IMR-90 (cell line): ENCODE data around the gene MYO7B. TPM values are rescaled to one million over a fixed set of nuclear protein-coding genes. Genes with fewer than 3 reads are reported as not detected.
A peak's percentile ranks its signal among the peaks of the same experiment; 100 is the strongest.

Experiments
- ATAC-seq: fragments of 200-7000 bp; cut with Tn5 transposase; 2 replicates; pipeline ENCODE4 v1.9.1; 2020; ENCODE audit warnings: low read depth, mild to moderate bottlenecking, moderate library complexity
- BruUV-seq: library from RNA; stranded (reverse); fragments of 400-500 nt; replicated peaks from 2 replicates; lab custom pipeline; 2021; lab: Mats Ljungman, UMichigan
- CTCF ChIA-PET: fragments of 300-600 bp; formaldehyde crosslinking; extraction: SDS; loops from one replicate; lab custom pipeline; 2021; ENCODE audit warnings: antibody characterized with exemption; lab: Yijun Ruan, JAX
- POLR2A ChIA-PET: fragments of 300-600 bp; sonication (Branson Sonifier 250); formaldehyde crosslinking; loops from one replicate; lab custom pipeline; 2022; ENCODE audit warnings: antibody characterized with exemption; ENCODE audit not compliant: unreplicated experiment; lab: Charles Lee
- DNase-seq: peaks from one replicate; pipeline ENCODE4 v3.0.0; 2013
- H2AFZ ChIP-seq: replicated peaks from 2 replicates; pipeline ENCODE3; 2013; ENCODE audit warnings: low read length, mild to moderate bottlenecking; ENCODE audit not compliant: poor library complexity
- H2AK5ac ChIP-seq: 2 replicates; pipeline ENCODE4 v1.6.1; 2013; ENCODE audit warnings: low read depth, low read length, inconsistent platforms
- H2AK9ac ChIP-seq: replicated peaks from 2 replicates; pipeline ENCODE3; 2013; ENCODE audit warnings: mild to moderate bottlenecking, low read depth, low read length, moderate library complexity; ENCODE audit not compliant: poor library complexity
- H2BK120ac ChIP-seq: 2 replicates; pipeline ENCODE4 v1.6.1; 2013; ENCODE audit warnings: low read depth, low read length, inconsistent platforms
- H2BK15ac ChIP-seq: 3 replicates; pipeline ENCODE4 v1.6.1; 2013; ENCODE audit warnings: low read depth, low read length, inconsistent platforms
- H2BK20ac ChIP-seq: 2 replicates; pipeline ENCODE4 v1.6.1; 2013; ENCODE audit warnings: low read depth, mild to moderate bottlenecking, inconsistent platforms, low read length, moderate library complexity
- H2BK5ac ChIP-seq: 2 replicates; pipeline ENCODE4 v1.6.1; 2013; ENCODE audit warnings: mild to moderate bottlenecking, low read depth, low read length, inconsistent platforms; ENCODE audit not compliant: poor library complexity, severe bottlenecking
- H3K14ac ChIP-seq: replicated peaks from 2 replicates; pipeline ENCODE4 v1.6.1; 2013; ENCODE audit warnings: low read depth, low read length, inconsistent platforms
- H3K18ac ChIP-seq: 2 replicates; pipeline ENCODE4 v1.6.1; 2013; ENCODE audit warnings: low read depth, low read length, control low read depth
- H3K23ac ChIP-seq: 2 replicates; pipeline ENCODE4 v1.6.1; 2013; ENCODE audit warnings: low read depth, low read length, inconsistent platforms
- H3K27ac ChIP-seq: 2 replicates; pipeline ENCODE4 v1.5.1; 2013; ENCODE audit warnings: mild to moderate bottlenecking, control low read depth, low read length; ENCODE audit not compliant: insufficient read depth
- H3K27me3 ChIP-seq: 2 replicates; pipeline ENCODE4 v1.6.1; 2013; ENCODE audit warnings: low read length; ENCODE audit not compliant: control insufficient read depth, insufficient read depth
- H3K36me3 ChIP-seq: 2 replicates; pipeline ENCODE4 v1.6.1; 2013; ENCODE audit warnings: low read length, mixed read lengths; ENCODE audit not compliant: control insufficient read depth, insufficient read depth
- H3K4ac ChIP-seq: 2 replicates; pipeline ENCODE4 v1.6.1; 2013; ENCODE audit warnings: low read depth, low read length, inconsistent platforms
- H3K4me1 ChIP-seq: 2 replicates; pipeline ENCODE4 v1.6.1; 2013; ENCODE audit warnings: low read length, mixed read lengths; ENCODE audit not compliant: control insufficient read depth, insufficient read depth
- H3K4me2 ChIP-seq: 2 replicates; pipeline ENCODE4 v1.6.1; 2013; ENCODE audit warnings: low read depth, mild to moderate bottlenecking, control low read depth, low read length, moderate library complexity
- H3K4me3 ChIP-seq: 2 replicates; pipeline ENCODE4 v1.5.1; 2013; ENCODE audit warnings: low read depth, mild to moderate bottlenecking, control low read depth, low read length, moderate library complexity; ENCODE audit not compliant: insufficient read depth
- H3K56ac ChIP-seq: 2 replicates; pipeline ENCODE4 v1.6.1; 2013; ENCODE audit warnings: low read length, inconsistent platforms; ENCODE audit not compliant: insufficient read depth; ENCODE audit errors: extremely low read depth
- H3K79me1 ChIP-seq, 2 experiments: 2 replicates each; pipeline ENCODE4 v1.6.1; 2013; ENCODE audit warnings: low read length in 2 of 2, inconsistent platforms in 1 of 2, low read depth in 1 of 2
- H3K9ac ChIP-seq: 2 replicates; pipeline ENCODE4 v1.6.1; 2013; ENCODE audit warnings: low read depth, low read length, control low read depth
- H3K9me1 ChIP-seq: 2 replicates; pipeline ENCODE4 v1.6.1; 2013; ENCODE audit warnings: low read length, inconsistent platforms; ENCODE audit not compliant: insufficient read depth
- H3K9me3 ChIP-seq: 2 replicates; pipeline ENCODE4 v1.6.1; 2013; ENCODE audit warnings: low read length; ENCODE audit not compliant: control insufficient read depth, insufficient read depth
- H4K20me1 ChIP-seq: 2 replicates; pipeline ENCODE4 v1.6.1; 2013; ENCODE audit warnings: low read length, inconsistent platforms; ENCODE audit not compliant: insufficient read depth
- H4K5ac ChIP-seq: 2 replicates; pipeline ENCODE4 v1.6.1; 2013; ENCODE audit warnings: mild to moderate bottlenecking, low read depth, low read length, control low read depth
- H4K8ac ChIP-seq, 2 experiments: 2 replicates each; pipeline ENCODE4 v1.6.1; 2013; ENCODE audit warnings: low read depth in 2 of 2, low read length in 2 of 2, control low read depth in 1 of 2, inconsistent platforms in 1 of 2
- H4K91ac ChIP-seq: 2 replicates; pipeline ENCODE4 v1.6.1; 2013; ENCODE audit warnings: low read depth, low read length, inconsistent platforms; ENCODE audit not compliant: insufficient read depth
- BHLHE40 ChIP-seq: fragments of 150-350 bp; IDR thresholded peaks from 2 replicates; pipeline ENCODE4 v1.6.1; 2016; ENCODE audit warnings: mild to moderate bottlenecking, low read depth, low read length
- CEBPB ChIP-seq: IDR thresholded peaks from 2 replicates; pipeline ENCODE4 v1.6.1; 2012; ENCODE audit warnings: low read depth, low read length, improper control_type of control experiment
- FOS ChIP-seq: fragments of 150-350 bp; IDR thresholded peaks from 2 replicates; pipeline ENCODE4 v1.6.1; 2016; ENCODE audit warnings: low read depth, low read length
- MAFK ChIP-seq: IDR thresholded peaks from 2 replicates; pipeline ENCODE4 v1.6.1; 2012; ENCODE audit warnings: low read depth, low read length, improper control_type of control experiment
- NFE2L2 ChIP-seq: fragments of 150-350 bp; IDR thresholded peaks from 2 replicates; pipeline ENCODE4 v1.6.1; 2016; ENCODE audit warnings: low read depth, mild to moderate bottlenecking, low read length
- POLR2A ChIP-seq: IDR thresholded peaks from 2 replicates; pipeline ENCODE4 v1.6.1; 2012; ENCODE audit warnings: mild to moderate bottlenecking, low read depth, low read length
- RAD21 ChIP-seq: IDR thresholded peaks from 2 replicates; pipeline ENCODE4 v1.6.1; 2012; ENCODE audit warnings: low read length, improper control_type of control experiment
- RFX5 ChIP-seq: IDR thresholded peaks from 2 replicates; pipeline ENCODE4 v1.8.0; 2012; ENCODE audit warnings: low read depth, mild to moderate bottlenecking, low read length, moderate library complexity
- WGBS, 2 experiments: methylation state at CpG; one replicate each; pipeline versions ENCODE4 v1.1.5 to v1.1.7; 2013; ENCODE audit warnings: missing lambda C conversion rate in 2 of 2; ENCODE audit not compliant: insufficient read length in 1 of 2; ENCODE audit errors: extremely low coverage in 2 of 2; 5-methylcytosine and 5-hydroxymethylcytosine counted together
- dilution Hi-C: fragments of 300-500 bp; cut with HindIII; formaldehyde crosslinking; loops from one replicate; pipeline ENCODE4 v1.14.3; 2018; ENCODE audit warnings: low sequenced_read_pairs; ENCODE audit not compliant: unreplicated experiment
- in situ Hi-C: fragments of 300-500 bp; cut with MboI; formaldehyde crosslinking; loops from 3 replicates; pipeline ENCODE4 v1.14.3; 2019; ENCODE audit warnings: low sequenced_read_pairs, inconsistent platforms, mixed read lengths
- intact Hi-C: fragments of 100-400 bp; cut with micrococcal nuclease; formaldehyde crosslinking; loops from 2 replicates; pipeline ENCODE4 v1.10.0; 2022
- polyA plus RNA-seq, 3 experiments: library from polyadenylated mRNA; depleted of rRNA; stranded (reverse); fragments of >200 nt; gene quantifications; 2 replicates each; pipeline ENCODE4 v1.2.3, GENCODE V29; 2012; ENCODE audit warnings: low replicate concordance in 1 of 3
- total RNA-seq: library from RNA; depleted of rRNA; stranded (reverse); fragments of >200 nt; gene quantifications from 2 replicates; pipeline ENCODE4 v1.2.3, GENCODE V29; 2012
- TF ChIP-seq, protein P1 (sequence below): fragments of 150-350 bp; IDR thresholded peaks from 2 replicates; pipeline ENCODE4 v1.6.1; 2017; ENCODE audit warnings: mild to moderate bottlenecking, antibody characterized with exemption, low read length, low read depth
- TF ChIP-seq, protein P2 (sequence below): conservative IDR thresholded peaks from 2 replicates; pipeline ENCODE4 v1.5.1; 2012; ENCODE audit warnings: mild to moderate bottlenecking, low read depth, low read length, improper control_type of control experiment
- TF ChIP-seq, protein P3 (sequence below): fragments of 150-350 bp; IDR thresholded peaks from 2 replicates; pipeline ENCODE4 v1.6.1; 2016; ENCODE audit warnings: low read depth, mild to moderate bottlenecking, low read length, moderate library complexity, borderline replicate concordance

Gene MYO7B
- total and polyA plus RNA-seq, 2 of the 4 experiments (the other 2 are of a cell fraction) = 0.18 to 0.46 TPM

DNA sequence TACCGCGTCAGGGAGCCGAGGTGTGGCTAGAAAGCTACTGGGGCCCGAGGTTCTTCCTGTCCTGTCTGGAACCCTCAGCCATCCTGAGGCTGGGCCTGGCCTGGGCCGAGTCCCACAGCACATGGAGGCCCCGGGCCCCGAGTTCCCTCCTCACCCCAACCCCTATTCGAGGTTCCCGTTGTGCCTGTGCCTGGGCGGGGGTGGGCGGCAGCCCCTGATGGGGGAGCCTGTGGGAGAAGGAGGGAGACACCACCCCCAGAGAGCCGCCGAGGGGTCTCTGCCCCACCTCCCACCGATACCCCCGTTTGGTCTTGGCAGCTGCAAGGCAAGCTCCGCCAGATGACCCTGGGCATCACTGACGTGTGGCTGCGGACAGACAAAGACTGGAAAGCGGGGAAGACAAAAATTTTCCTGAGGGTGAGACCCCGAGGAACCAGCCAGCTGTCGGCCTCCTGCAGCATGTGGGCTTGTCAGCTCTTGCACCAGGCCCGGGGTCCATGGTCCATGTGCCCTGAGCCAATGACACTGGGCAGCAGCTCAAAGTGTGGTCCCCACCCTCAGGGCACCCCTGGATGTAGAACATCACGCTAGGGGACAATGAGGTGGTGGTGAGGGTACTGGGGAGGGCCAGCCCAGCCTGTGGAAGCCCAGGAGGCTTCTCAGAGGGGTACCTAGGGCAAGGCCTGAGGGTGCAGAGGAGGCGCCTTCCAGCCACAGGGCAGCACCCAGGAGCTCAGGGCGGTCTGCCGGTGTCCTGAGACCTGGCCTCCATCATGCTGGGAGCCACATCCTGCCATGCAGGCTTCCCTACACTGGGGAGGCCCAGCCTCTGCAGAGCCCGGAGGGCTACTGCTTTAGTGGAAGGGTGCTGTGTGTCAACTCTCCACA lies 58.0 kb downstream of the MYO7B start:
- Histone ChIP-seq H3K56ac (no peak overlapping the region), H3K4me1 (peaks cover 2% of the 10 kb centered on the region; the same call in 1 of the 2 replicates), H3K79me1 (no peaks in the 10 kb centered on the region), H4K20me1 (no peaks in the 10 kb centered on the region), H3K27ac (no peak overlapping the region), H4K8ac (no peak overlapping the region), H3K9ac (no peak overlapping the region), H4K91ac (no peak overlapping the region), H2AFZ (peak overlapping the region; percentile 21), H2AK5ac (no peak overlapping the region; the same call in 1 of the 2 replicates), H2BK120ac (no peak overlapping the region), H2AK9ac (no peak overlapping the region), H2BK20ac (no peak overlapping the region), H3K27me3 (no peaks in the 10 kb centered on the region), H2BK15ac (no peak overlapping the region), H3K18ac (no peak overlapping the region), H3K4me3 (no peak overlapping the region), H3K9me1 (no peaks in the 10 kb centered on the region), H4K5ac (no peak overlapping the region), H3K4ac (no peak overlapping the region), H3K23ac (no peak overlapping the region), H3K4me2 (no peak overlapping the region), H3K14ac (no peak overlapping the region; the same call in 1 of the 2 replicates), H3K9me3 (peaks cover 2% of the 10 kb centered on the region; the same call in 1 of the 2 replicates), H3K36me3 (no peaks in the 10 kb centered on the region), H2BK5ac (no peak overlapping the region)
- dilution Hi-C loops (no loop called here), intact Hi-C loops (no loop called here), in situ Hi-C loops (no loop called here)
- 94% methylated on average over 5 of the region's 27 CpGs; no CpG with 5 or more reads in 1 of the 2 experiments for WGBS, 2 experiments
- ATAC-seq = no peak
- BruUV-seq = no TSS peak
- TF ChIP-seq CEBPB = no peak
- TF ChIP-seq POLR2A = no peak
- TF ChIP-seq BHLHE40 = no peak
- TF ChIP-seq NFE2L2 = no peak
- no peak for TF ChIP-seq FOS
- TF ChIP-seq MAFK = no peak
- TF ChIP-seq RAD21 = no peak
- TF ChIP-seq, protein P1, sequence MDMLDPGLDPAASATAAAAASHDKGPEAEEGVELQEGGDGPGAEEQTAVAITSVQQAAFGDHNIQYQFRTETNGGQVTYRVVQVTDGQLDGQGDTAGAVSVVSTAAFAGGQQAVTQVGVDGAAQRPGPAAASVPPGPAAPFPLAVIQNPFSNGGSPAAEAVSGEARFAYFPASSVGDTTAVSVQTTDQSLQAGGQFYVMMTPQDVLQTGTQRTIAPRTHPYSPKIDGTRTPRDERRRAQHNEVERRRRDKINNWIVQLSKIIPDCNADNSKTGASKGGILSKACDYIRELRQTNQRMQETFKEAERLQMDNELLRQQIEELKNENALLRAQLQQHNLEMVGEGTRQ = no peak
- TF ChIP-seq, protein P2, sequence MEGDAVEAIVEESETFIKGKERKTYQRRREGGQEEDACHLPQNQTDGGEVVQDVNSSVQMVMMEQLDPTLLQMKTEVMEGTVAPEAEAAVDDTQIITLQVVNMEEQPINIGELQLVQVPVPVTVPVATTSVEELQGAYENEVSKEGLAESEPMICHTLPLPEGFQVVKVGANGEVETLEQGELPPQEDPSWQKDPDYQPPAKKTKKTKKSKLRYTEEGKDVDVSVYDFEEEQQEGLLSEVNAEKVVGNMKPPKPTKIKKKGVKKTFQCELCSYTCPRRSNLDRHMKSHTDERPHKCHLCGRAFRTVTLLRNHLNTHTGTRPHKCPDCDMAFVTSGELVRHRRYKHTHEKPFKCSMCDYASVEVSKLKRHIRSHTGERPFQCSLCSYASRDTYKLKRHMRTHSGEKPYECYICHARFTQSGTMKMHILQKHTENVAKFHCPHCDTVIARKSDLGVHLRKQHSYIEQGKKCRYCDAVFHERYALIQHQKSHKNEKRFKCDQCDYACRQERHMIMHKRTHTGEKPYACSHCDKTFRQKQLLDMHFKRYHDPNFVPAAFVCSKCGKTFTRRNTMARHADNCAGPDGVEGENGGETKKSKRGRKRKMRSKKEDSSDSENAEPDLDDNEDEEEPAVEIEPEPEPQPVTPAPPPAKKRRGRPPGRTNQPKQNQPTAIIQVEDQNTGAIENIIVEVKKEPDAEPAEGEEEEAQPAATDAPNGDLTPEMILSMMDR = no peak
- no peak for TF ChIP-seq RFX5
- TF ChIP-seq, protein P3, sequence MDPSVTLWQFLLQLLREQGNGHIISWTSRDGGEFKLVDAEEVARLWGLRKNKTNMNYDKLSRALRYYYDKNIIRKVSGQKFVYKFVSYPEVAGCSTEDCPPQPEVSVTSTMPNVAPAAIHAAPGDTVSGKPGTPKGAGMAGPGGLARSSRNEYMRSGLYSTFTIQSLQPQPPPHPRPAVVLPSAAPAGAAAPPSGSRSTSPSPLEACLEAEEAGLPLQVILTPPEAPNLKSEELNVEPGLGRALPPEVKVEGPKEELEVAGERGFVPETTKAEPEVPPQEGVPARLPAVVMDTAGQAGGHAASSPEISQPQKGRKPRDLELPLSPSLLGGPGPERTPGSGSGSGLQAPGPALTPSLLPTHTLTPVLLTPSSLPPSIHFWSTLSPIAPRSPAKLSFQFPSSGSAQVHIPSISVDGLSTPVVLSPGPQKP = no peak
- no peak for DNase-seq
- CTCF ChIA-PET = no interaction called here
- POLR2A ChIA-PET = no interaction called here
